ENCODE measurements around the gene TMC2.

TMC2 gene

DNA sequence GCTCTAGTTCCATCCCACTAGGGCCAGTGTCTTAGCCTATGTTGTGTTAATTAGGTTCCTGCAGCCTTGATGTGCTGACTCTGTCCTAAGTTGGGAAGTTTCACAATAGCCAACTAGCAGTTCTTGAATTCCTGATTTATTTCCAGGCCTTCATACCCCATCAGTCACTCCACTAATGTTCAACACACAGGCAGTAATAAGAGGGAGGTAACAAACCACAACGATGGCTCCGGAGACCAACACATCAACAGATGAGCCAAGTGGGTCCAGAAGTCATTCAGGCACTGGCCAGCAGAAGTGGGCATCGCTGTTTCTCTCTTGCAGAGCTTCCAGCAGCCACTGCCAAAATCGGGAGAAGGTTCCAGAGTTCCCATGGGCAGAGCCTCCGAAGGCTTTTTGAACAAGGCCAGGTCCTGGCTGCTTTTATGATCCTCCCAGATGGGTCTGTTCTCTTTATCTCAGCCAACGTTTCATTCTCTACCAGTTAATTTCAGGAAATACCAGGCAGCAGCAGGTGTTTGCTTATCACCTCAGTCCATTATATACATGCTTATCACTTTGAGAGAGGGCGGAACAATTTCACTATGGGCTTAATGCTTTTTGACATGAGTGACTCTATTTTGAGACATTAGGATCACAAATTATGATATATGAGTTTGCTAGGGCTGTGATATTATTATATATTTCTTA lies 67.6 kb downstream of the TMC2 start:
- no peak for DNase-seq (ENCODE audit: low read depth)
- H3K4me3 ChIP-seq (ENCODE audit: low read length): no peak overlapping the region
- TF ChIP-seq, protein P1, sequence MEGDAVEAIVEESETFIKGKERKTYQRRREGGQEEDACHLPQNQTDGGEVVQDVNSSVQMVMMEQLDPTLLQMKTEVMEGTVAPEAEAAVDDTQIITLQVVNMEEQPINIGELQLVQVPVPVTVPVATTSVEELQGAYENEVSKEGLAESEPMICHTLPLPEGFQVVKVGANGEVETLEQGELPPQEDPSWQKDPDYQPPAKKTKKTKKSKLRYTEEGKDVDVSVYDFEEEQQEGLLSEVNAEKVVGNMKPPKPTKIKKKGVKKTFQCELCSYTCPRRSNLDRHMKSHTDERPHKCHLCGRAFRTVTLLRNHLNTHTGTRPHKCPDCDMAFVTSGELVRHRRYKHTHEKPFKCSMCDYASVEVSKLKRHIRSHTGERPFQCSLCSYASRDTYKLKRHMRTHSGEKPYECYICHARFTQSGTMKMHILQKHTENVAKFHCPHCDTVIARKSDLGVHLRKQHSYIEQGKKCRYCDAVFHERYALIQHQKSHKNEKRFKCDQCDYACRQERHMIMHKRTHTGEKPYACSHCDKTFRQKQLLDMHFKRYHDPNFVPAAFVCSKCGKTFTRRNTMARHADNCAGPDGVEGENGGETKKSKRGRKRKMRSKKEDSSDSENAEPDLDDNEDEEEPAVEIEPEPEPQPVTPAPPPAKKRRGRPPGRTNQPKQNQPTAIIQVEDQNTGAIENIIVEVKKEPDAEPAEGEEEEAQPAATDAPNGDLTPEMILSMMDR (IDR thresholded peaks at IDR 0.05; ENCODE audit: insufficient read depth, low read depth, low read length, missing control alignments): no peak

DNA sequence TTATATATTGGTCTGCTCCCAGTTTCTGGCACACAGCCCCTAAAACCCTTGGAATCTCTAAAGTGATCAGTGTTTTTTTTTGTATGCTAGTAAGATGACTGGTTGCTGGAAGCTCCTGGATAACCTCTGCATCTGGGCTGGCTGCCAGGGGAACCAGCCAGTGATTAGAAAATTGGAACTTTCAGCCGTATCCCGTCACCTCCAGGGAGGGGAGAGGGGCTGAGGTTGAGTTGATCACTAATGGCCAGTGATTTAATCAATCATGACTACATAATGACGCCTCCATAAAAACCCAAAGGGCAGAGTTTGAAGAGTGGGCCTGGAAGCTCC lies 68.1 kb downstream of the TMC2 start:
- TF ChIP-seq, protein P1 (IDR thresholded peaks at IDR 0.05; ENCODE audit: insufficient read depth, low read depth, low read length, missing control alignments): no peak
- no peak for DNase-seq (ENCODE audit: low read depth)
- H3K4me3 ChIP-seq (ENCODE audit: low read length): no peak overlapping the region

DNA sequence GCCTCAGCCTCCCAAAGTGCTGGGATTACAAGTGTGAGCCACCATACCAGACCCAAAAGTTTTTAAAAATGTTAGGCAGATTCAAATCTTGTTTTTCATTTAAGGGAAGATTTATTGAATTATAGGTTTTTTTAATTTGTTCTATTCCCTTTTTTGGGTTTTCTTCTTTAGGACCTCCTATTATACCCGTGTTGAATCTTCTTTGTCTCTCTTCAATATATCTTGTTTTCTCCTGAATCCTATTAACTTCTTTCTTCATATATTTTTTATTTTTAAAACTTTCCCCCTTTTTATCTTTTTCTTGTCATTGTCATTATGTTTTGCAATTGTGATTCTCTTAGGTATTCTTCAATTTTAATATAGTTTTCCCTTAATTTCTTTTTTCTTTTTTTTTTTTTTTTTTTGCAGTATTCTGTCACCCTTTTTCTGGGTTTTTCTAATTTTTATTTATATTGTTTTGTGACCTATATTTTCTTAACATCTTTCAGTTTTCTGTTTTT lies 70.2 kb downstream of the TMC2 start:
- no peak for DNase-seq (ENCODE audit: low read depth)
- no peak overlapping the region for H3K4me3 ChIP-seq (ENCODE audit: low read length)
- TF ChIP-seq, protein P1 (IDR thresholded peaks at IDR 0.05; ENCODE audit: insufficient read depth, low read depth, low read length, missing control alignments): no peak

DNA sequence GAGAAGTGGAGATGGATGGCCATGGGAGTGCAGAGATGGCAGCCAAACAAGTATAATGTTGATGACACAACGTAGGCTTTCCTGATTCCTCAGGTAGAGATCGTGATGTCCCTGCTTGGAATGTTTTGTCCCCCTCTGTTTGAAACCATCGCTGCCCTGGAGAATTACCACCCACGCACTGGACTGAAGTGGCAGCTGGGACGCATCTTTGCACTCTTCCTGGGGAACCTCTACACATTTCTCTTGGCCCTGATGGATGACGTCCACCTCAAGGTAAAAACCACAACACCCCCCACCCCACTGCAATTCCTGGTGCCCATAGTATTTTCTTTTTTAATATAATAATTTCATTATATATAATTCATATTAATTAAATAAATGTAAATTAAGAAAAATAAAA lies 74.0 kb downstream of the TMC2 start:
- H3K4me3 ChIP-seq (ENCODE audit: low read length): no peak overlapping the region
- DNase-seq (ENCODE audit: low read depth): no peak
- TF ChIP-seq, protein P1 (IDR thresholded peaks at IDR 0.05; ENCODE audit: insufficient read depth, low read depth, low read length, missing control alignments): no peak

DNA sequence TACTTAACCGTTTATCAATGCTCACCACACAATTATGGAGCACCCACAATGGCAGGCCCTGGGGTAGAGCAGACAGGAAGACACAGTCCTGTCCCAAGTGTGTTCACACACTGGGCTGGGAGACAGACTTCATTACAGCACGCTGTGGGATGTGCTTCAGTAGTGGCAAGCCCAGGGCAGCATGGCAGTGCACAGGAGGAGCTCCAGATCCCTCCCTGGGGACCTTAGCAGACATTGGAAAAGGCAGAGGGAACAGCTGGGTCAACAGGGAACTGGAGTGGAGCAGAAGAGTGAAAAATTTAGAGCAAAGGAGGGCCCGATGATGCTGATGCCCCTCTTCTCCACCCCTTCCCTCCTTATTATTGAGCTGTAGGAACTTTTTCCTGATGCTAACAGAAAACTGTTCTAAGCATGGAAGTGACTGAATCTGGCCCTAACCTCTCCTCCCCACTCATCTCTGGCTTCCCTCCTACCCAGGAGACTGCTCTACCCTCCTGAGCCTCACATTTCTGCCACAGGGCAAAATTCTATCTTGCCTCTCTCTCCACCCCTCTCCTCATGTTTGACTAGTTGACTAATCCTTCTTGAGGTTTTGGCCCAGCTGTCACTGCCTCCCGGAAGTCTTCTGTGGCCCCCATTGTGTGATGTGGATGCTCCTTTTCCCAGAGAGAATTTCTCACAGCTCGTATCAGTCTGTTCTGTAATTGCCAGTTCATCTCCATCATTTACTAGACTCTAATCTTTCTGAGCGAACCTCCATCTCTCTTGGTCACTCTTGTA lies 74.8 kb downstream of the TMC2 start:
- H3K4me3 ChIP-seq (ENCODE audit: low read length): no peak overlapping the region
- TF ChIP-seq, protein P1 (IDR thresholded peaks at IDR 0.05; ENCODE audit: insufficient read depth, low read depth, low read length, missing control alignments): no peak
- DNase-seq (ENCODE audit: low read depth): no peak

DNA sequence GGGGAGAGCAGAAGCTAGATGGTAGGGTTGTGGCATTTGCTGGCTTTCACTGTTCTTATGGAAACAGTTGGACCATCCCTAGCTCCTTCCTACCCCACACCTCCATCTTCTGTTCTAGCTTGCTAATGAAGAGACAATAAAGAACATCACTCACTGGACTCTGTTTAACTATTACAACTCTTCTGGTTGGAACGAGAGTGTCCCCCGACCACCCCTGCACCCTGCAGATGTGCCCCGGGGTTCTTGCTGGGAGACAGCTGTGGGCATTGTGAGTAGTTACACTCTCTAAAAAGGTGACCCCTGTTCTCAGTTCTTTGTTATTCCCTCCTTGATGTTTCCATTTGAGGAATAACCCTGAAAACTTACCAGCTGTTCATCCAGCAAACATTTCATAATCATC lies 75.7 kb downstream of the TMC2 start:
- no peak overlapping the region for H3K4me3 ChIP-seq (ENCODE audit: low read length)
- TF ChIP-seq, protein P1 (IDR thresholded peaks at IDR 0.05; ENCODE audit: insufficient read depth, low read depth, low read length, missing control alignments): no peak
- DNase-seq (ENCODE audit: low read depth): no peak

All from epithelial cell of esophagus (primary cell).